OCI-LY3 (cell line): ENCODE measurements around the gene CHKB.

ENCODE experiments used
- H2AFZ ChIP-seq: fragments of 200-600, 300-600 bp; shearing (Covaris generic); 2 replicates; pipeline ENCODE4 v1.6.0; 2014; ENCODE audit warnings: antibody characterized with exemption, low read depth, low read length
- H3K27ac ChIP-seq: fragments of 200-600, 300-600 bp; sonication (generic); 2 replicates; pipeline ENCODE4 v1.5.1; 2014; ENCODE audit warnings: mild to moderate bottlenecking, low read length, moderate library complexity, mixed read lengths
- H3K27me3 ChIP-seq: fragments of 200-600, 300-600 bp; sonication (generic); 2 replicates; pipeline ENCODE4 v1.6.1; 2014; ENCODE audit warnings: low read depth, low read length, mixed read lengths
- H3K36me3 ChIP-seq: fragments of 200-600, 300-600 bp; sonication (generic); replicated peaks from 2 replicates; pipeline ENCODE3; 2014; ENCODE audit warnings: low read depth, low read length, mixed read lengths
- H3K4me1 ChIP-seq: fragments of 300-600, 200-600 bp; sonication (generic); 2 replicates; pipeline ENCODE4 v1.6.1; 2014; ENCODE audit warnings: low read length, mixed read lengths
- H3K4me2 ChIP-seq: fragments of 200-600, 300-600 bp; sonication (generic); 2 replicates; pipeline ENCODE4 v1.6.1; 2014; ENCODE audit warnings: low read length, mixed read lengths
- H3K4me3 ChIP-seq: fragments of 300-600, 200-600 bp; sonication (generic); 2 replicates; pipeline ENCODE4 v1.5.1; 2014; ENCODE audit warnings: antibody characterized with exemption, mild to moderate bottlenecking, low read length, moderate library complexity
- H3K79me2 ChIP-seq: fragments of 300-600, 200-600 bp; shearing (Covaris generic); 2 replicates; pipeline ENCODE4 v1.6.1; 2014; ENCODE audit warnings: mild to moderate bottlenecking, low read length, mixed read lengths
- H3K9ac ChIP-seq: fragments of 300-600, 200-600 bp; shearing (Covaris generic); 2 replicates; pipeline ENCODE4 v1.6.0; 2014; ENCODE audit warnings: mild to moderate bottlenecking, low read length, moderate library complexity
- H3K9me3 ChIP-seq: fragments of 200-600, 300-600 bp; shearing (Covaris generic); 2 replicates; pipeline ENCODE4 v1.6.1; 2014; ENCODE audit warnings: low read length, mixed read lengths; ENCODE audit not compliant: insufficient read depth
- H4K20me1 ChIP-seq: fragments of 200-600, 300-600 bp; sonication (generic); 2 replicates; pipeline ENCODE4 v1.6.1; 2016; ENCODE audit warnings: low read length, mixed read lengths; ENCODE audit not compliant: insufficient read depth
- CTCF ChIP-seq: fragments of 200-600, 300-600 bp; sonication (generic); IDR thresholded peaks from 2 replicates; pipeline ENCODE4 v1.5.1; 2014; ENCODE audit warnings: antibody characterized with exemption, low read length, low read depth
- EZH2phosphoT487 ChIP-seq: fragments of 200-600 bp; shearing (Covaris generic); IDR thresholded peaks from 2 replicates; pipeline ENCODE4 v1.6.1; 2018; ENCODE audit warnings: antibody characterized with exemption, mixed run types, low read depth

Gene CHKB

GRCh38 chr22:50547263-50547985, 35.2 kb downstream of the CHKB start:
- Histone ChIP-seq H3K36me3 (no peaks in the 10 kb centered on the region), H3K4me2 (no peak overlapping the region), H3K4me1 (peaks cover 25% of the 10 kb centered on the region), H2AFZ (no peak overlapping the region), H3K9ac (no peak overlapping the region), H3K79me2 (no peaks in the 10 kb centered on the region), H3K27me3 (no peaks in the 10 kb centered on the region), H3K27ac (no peak overlapping the region), H3K9me3 (no peaks in the 10 kb centered on the region), H4K20me1 (no peaks in the 10 kb centered on the region), H3K4me3 (no peak overlapping the region)
- TF ChIP-seq EZH2phosphoT487 (no peak), CTCF (no peak)

GRCh38 chr22:50546326-50547262, 36.1 kb downstream of the CHKB start:
- Histone ChIP-seq H3K27me3 (no peaks in the 10 kb centered on the region), H3K9ac (no peak overlapping the region), H3K9me3 (no peaks in the 10 kb centered on the region), H2AFZ (no peak overlapping the region), H3K36me3 (no peaks in the 10 kb centered on the region), H3K27ac (no peak overlapping the region), H4K20me1 (no peaks in the 10 kb centered on the region), H3K4me3 (no peak overlapping the region), H3K4me1 (peaks cover 34% of the 10 kb centered on the region), H3K79me2 (no peaks in the 10 kb centered on the region), H3K4me2 (no peak overlapping the region)
- no peak for TF ChIP-seq CTCF
- no peak for TF ChIP-seq EZH2phosphoT487

- Histone ChIP-seq H2AFZ (no peak within 1 kb of the TSS), H3K27ac (no peak within 1 kb of the TSS), H3K9me3 (no peaks in the 10 kb centered on the region), H3K79me2 (no peaks in the 10 kb centered on the region), H3K36me3 (no peaks in the 10 kb centered on the region), H3K4me2 (peak within 1 kb of the TSS; percentile 65), H3K4me3 (no peak within 1 kb of the TSS), H3K4me1 (peaks cover 42% of the 10 kb centered on the region), H3K27me3 (no peaks in the 10 kb centered on the region), H4K20me1 (no peaks in the 10 kb centered on the region), H3K9ac (no peak within 1 kb of the TSS; the same call in 1 of the 2 replicates)
- no peak for TF ChIP-seq CTCF
- TF ChIP-seq EZH2phosphoT487 = no peak
These were observed 36.9 kb downstream of the CHKB start, which contains the start of gene KLHDC7B for GRCh38 chr22:50545522-50546325. Gene KLHDC7B, plus strand, starts transcription at chr22:50545899. Its CDS starts 345 bp downstream, at chr22:50546244.
